GM12873 (cell line): Measurements from ENCODE around the gene SPTBN5.

Source experiments
- CTCF ChIP-seq: IDR thresholded peaks from 2 replicates; pipeline ENCODE4 v1.5.1; 2012; ENCODE audit warnings: low read depth, mild to moderate bottlenecking, moderate library complexity, low read length, control low read depth; ENCODE audit not compliant: insufficient read depth; ENCODE audit errors: missing control alignments

Gene SPTBN5

DNA sequence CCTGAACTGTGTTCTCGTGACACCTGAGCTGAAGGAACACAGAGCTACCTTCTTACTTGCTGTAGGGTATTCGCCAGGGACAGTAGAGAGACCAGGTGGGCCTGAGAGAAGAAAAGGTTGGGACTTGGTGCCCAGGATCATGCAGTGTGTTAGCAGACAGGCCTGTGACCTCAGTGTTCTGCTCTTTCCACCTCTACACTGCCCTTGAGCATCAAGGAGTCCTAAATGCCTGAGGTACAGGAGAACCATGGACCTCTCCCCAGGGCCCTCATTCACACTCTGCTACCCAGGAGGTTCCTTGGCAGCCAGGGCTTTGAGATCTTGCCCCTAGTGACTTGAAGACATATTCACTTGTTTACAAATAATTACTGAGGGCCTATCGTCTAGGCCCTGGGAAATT is 88.1 kb downstream of the SPTBN5 start:
- TF ChIP-seq CTCF: no peak

DNA sequence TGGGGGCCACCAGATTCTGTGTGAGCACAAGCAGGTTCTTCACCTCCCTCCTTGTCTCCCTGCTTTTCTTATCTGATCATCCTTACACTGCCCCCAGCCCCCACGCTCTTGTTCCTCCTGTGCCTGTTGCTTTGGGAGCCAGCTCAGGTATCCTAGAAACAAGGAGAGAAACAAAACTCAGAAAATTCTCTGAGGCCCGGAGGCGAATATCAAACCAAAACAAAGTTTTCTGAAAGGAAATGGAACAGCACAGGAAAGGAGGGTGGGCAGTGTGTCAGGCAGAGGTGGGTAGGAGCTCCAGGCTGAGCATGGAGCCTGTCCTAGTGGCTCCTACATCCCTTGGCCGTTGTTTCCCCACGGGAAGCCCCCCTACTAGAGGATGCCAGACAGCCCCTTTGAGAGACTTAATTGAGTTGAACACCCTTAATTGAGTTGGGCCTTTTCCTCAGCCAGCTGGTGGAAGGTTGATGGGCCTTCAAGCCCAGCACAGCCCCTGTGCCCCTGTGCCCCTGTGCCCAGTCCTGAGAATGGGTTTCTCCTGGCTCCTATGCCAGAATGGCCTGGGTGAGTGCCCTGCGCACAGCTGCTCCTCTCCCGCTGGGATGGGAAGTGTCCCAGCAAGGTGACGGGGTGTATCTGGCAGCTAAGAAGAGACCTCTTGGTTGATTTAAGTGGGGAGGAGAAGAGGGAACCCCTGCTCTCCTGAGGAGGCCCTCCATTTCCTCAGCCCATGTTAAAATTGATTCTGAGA is 88.8 kb downstream of the SPTBN5 start:
- TF ChIP-seq CTCF: no peak

DNA sequence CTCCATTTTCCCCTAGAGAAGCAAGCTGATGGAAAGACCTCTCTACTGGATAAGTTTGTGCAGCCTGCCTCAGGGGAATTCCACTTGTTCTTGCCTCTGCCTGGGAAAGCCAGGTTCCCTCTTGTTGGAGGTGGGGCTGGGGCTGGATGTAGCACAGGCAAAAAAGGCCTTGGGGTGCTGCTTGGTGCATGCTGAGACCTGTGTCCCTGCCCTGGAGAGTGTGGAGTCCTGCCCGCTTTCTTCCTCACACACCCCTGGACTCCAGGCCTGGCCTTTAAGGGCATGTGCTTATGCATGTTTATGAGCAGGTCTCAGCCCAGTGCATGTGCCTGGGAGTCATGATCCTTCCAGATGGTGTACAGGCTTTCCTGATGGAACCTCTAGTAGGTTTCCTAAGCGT is 89.5 kb downstream of the SPTBN5 start:
- TF ChIP-seq CTCF: no peak

- TF ChIP-seq CTCF: no peak
Observed at GRCh38 chr15:41801850-41802455, 91.9 kb downstream of the SPTBN5 start.

DNA sequence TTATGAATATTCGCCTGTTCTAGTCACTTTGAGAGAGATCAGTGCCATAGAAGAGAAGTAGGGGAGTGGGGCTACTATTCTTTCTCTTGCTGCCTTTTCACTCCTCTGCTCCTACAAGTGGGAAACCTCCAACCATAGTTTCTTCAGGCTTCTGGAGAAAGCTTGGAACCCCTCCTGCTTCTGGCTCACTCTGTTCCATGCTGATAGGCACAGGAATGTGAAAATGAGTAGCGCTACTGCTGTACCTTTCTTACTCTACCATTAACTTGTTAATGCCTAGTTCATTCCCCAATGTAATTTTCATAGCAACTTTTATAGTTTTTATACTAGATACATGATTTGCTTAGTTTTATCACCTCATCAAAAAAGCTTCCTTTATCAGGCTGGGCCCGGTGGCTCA is 92.7 kb downstream of the SPTBN5 start:
- no peak for TF ChIP-seq CTCF

- no peak for TF ChIP-seq CTCF
Observed at GRCh38 chr15:41799488-41799805, 94.4 kb downstream of the SPTBN5 start.

- TF ChIP-seq CTCF: no peak
Observed at GRCh38 chr15:41798607-41799487, 95.0 kb downstream of the SPTBN5 start.
